Measurements from ENCODE around the gene CHRM1. TPM values are rescaled to one million over a fixed set of nuclear protein-coding genes. Genes with fewer than 3 reads are reported as not detected.
"Not testable (repeated sequence)": the region's sequence is repeated elsewhere in the genome, so short reads cannot be mapped to it uniquely, and the experiment has no call there.

Gene CHRM1
- total RNA-seq, 4 donors from 2014 or later: not detected

DNA sequence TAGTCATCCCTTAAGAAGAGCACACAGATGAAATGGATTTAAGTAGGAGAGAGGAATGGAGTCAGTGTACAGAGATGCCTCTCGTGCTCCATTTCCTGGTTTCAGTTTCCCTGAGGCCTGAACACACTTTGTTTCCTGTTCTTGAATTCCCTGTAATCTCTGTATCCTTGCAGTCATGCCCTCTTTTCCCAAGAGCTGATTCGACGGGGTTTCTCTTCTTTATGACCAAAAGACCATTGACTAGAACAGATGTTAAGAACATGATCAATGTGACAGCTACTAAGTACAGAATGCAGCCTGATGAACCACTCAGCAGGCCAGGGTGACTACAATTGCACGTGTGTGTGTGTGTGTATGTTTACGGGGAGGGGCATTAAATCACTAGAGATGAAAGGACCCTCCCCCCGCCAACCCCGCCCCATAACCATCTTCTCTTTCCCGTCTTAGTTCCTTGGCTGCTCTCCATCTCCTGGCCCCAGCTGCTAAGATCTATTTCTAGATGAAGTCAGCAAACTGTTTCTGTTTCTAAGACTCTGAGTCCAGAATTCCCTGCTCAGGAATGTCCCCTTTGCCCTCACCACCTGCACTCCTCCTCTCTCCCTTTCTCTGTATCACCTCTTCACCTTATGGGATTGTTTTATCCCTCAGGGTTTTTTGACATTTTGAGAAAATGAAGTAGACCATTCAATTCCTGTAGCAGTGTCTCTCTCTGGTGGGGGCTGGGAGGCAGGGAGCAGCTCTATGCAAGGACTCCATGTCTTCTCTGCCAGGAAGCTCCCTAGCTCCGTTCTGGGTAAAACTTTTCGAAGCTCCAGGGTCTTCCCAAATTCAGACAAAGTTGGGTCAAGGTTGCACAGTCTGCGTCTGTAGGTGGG, 37.6 kb upstream of the CHRM1 start:
- Histone ChIP-seq H3K9me3 (no peaks in the 10 kb centered on the region), H3K4me1 (peaks cover 0 to 14% (median 0%) of the 10 kb centered on the region in 4 donors), H3K27ac (peak overlapping the region in 1 of 4 donors; percentile 39), H3K4me3 (no peak overlapping the region), H3K27me3 (no peaks in the 10 kb centered on the region), H3K36me3 (no peaks in the 10 kb centered on the region)
- DNase-seq (ENCODE audit: low spot score in 2 of 2): no peak
- TF ChIP-seq POLR2A (IDR thresholded peaks at IDR 0.05): no peak
- TF ChIP-seq, protein P1, sequence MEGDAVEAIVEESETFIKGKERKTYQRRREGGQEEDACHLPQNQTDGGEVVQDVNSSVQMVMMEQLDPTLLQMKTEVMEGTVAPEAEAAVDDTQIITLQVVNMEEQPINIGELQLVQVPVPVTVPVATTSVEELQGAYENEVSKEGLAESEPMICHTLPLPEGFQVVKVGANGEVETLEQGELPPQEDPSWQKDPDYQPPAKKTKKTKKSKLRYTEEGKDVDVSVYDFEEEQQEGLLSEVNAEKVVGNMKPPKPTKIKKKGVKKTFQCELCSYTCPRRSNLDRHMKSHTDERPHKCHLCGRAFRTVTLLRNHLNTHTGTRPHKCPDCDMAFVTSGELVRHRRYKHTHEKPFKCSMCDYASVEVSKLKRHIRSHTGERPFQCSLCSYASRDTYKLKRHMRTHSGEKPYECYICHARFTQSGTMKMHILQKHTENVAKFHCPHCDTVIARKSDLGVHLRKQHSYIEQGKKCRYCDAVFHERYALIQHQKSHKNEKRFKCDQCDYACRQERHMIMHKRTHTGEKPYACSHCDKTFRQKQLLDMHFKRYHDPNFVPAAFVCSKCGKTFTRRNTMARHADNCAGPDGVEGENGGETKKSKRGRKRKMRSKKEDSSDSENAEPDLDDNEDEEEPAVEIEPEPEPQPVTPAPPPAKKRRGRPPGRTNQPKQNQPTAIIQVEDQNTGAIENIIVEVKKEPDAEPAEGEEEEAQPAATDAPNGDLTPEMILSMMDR (IDR thresholded peaks at IDR 0.05): no peak
- WGBS, 2 donors: 26 to 28% methylated on average over 11 of the region's 11 CpGs

- TF ChIP-seq EP300 (IDR thresholded peaks at IDR 0.05) (no peak), POLR2A (IDR thresholded peaks at IDR 0.05) (no peak)
- TF ChIP-seq, protein P1 (IDR thresholded peaks at IDR 0.05): no peak
- H3K4me3 ChIP-seq: no peak overlapping the region
- 90 to 100% methylated on average over 2 of the region's 2 CpGs for WGBS, 2 donors
- no peaks in the 10 kb centered on the region for H3K27me3 ChIP-seq
- H3K9me3 ChIP-seq: no peaks in the 10 kb centered on the region
- peaks cover 0 to 14% (median 0%) of the 10 kb centered on the region in 4 donors for H3K4me1 ChIP-seq
- no peak for DNase-seq (ENCODE audit: low spot score in 2 of 2)
- H3K36me3 ChIP-seq: no peaks in the 10 kb centered on the region
- no peak overlapping the region for H3K27ac ChIP-seq
These were observed 36.0 kb upstream of the CHRM1 start for GRCh38 chr11:62957147-62957546.

DNA sequence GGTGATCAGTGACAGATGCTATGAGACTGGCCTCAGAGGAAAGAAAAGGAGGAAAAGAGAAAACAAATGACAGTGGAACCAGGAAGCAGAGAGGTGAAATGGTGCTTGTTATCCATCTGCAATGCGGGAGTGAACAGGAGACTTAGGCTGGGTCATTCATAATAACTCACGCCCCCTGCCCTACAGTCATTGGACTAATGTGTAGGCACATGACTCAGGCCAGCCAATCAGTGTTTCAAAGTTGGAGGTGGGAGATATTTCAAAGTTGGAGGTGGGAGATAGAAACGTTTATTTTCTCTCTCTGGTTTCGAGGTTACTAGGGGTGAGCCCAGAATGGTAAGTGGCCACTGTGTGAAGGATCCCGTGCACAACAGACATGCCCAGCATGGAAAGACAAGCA, 33.3 kb upstream of the CHRM1 start:
- Histone ChIP-seq H3K4me3 (no peak overlapping the region), H3K4me1 (peaks cover 0 to 12% (median 0%) of the 10 kb centered on the region in 4 donors), H3K36me3 (no peaks in the 10 kb centered on the region), H3K9me3 (no peaks in the 10 kb centered on the region), H3K27me3 (no peaks in the 10 kb centered on the region), H3K27ac (no peak overlapping the region)
- TF ChIP-seq, protein P1 (IDR thresholded peaks at IDR 0.05): no peak
- TF ChIP-seq POLR2A (IDR thresholded peaks at IDR 0.05) (no peak), EP300 (IDR thresholded peaks at IDR 0.05) (no peak)
- DNase-seq (ENCODE audit: low spot score in 2 of 2): no peak
- WGBS, 2 donors: 71 to 77% methylated on average over 5 of the region's 5 CpGs

DNA sequence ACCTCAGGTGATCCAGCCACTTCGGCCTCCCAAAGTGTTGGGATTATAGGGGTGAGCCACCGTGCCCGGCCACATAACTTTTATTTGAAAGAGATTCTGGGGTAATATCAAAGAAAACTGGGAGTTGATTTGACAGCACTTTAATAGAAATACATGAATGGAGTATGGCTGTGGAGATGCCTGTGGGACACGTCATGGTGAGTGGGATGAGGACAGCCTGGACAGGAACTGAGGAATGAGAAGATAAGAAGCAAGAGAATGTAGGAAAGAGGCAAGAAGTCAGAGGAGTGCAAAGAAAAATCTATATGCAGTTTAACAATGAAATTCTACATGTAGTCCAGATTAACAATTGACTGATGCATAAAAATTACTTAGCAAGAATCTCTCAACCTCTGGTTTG, 32.6 kb upstream of the CHRM1 start:
- no peak overlapping the region for H3K4me3 ChIP-seq
- peaks cover 0 to 6% (median 0%) of the 10 kb centered on the region in 4 donors for H3K4me1 ChIP-seq
- H3K9me3 ChIP-seq: no peaks in the 10 kb centered on the region
- H3K27ac ChIP-seq: no peak overlapping the region
- H3K36me3 ChIP-seq: no peaks in the 10 kb centered on the region
- no peaks in the 10 kb centered on the region for H3K27me3 ChIP-seq
- no peak for DNase-seq (ENCODE audit: low spot score in 2 of 2)
- 74 to 90% methylated on average over 4 of the region's 4 CpGs for WGBS, 2 donors
- no peak for TF ChIP-seq POLR2A (IDR thresholded peaks at IDR 0.05)
- TF ChIP-seq, protein P1 (IDR thresholded peaks at IDR 0.05): no peak
- TF ChIP-seq EP300 (IDR thresholded peaks at IDR 0.05): no peak

GRCh38 chr11:62948765-62949320, 27.7 kb upstream of the CHRM1 start:
- peaks cover 0 to 8% (median 0%) of the 10 kb centered on the region in 4 donors for H3K9me3 ChIP-seq
- WGBS, 2 donors: 80% methylated on average over 6 to 7 of the region's 7 CpGs
- TF ChIP-seq EP300 (IDR thresholded peaks at IDR 0.05): no peak
- TF ChIP-seq POLR2A (IDR thresholded peaks at IDR 0.05): no peak
- TF ChIP-seq, protein P1 (IDR thresholded peaks at IDR 0.05): no peak
- H3K4me3 ChIP-seq: no peak overlapping the region
- H3K4me1 ChIP-seq: no peaks in the 10 kb centered on the region
- DNase-seq (ENCODE audit: low spot score in 2 of 2): no peak
- H3K27ac ChIP-seq: no peak overlapping the region
- no peaks in the 10 kb centered on the region for H3K27me3 ChIP-seq
- no peaks in the 10 kb centered on the region for H3K36me3 ChIP-seq

- not testable (repeated sequence) for H3K27me3 ChIP-seq; H3K4me1 ChIP-seq; H3K36me3 ChIP-seq; H3K4me3 ChIP-seq; H3K9me3 ChIP-seq; DNase-seq (ENCODE audit: low spot score in 2 of 2); H3K27ac ChIP-seq
- whole genome bisulfite sequencing, 2 donors: 95 to 98% methylated on average over 10 of the region's 10 CpGs
These were observed 24.4 kb upstream of the CHRM1 start for GRCh38 chr11:62945538-62945937.

GRCh38 chr11:62937528-62937927, 16.4 kb upstream of the CHRM1 start:
- not testable (repeated sequence) for H3K27me3 ChIP-seq; DNase-seq (ENCODE audit: low spot score in 2 of 2); H3K4me3 ChIP-seq; H3K36me3 ChIP-seq; H3K9me3 ChIP-seq; H3K27ac ChIP-seq; H3K4me1 ChIP-seq
- WGBS, 2 donors: 90 to 96% methylated on average over 2 of the region's 2 CpGs

All from tibial nerve (tissue), 4 donors.